ENCODE measurements around the gene FKRP.
"Not testable (repeated sequence)": the region's sequence is repeated elsewhere in the genome, so short reads cannot be mapped to it uniquely, and the experiment has no call there.

The FKRP gene

GRCh38 chr19:46759206-46759605 is 13.3 kb downstream of the FKRP start:
- no peak for DNase-seq

- no peak for DNase-seq
These were observed 14.0 kb downstream of the FKRP start for GRCh38 chr19:46759817-46760333.

DNA sequence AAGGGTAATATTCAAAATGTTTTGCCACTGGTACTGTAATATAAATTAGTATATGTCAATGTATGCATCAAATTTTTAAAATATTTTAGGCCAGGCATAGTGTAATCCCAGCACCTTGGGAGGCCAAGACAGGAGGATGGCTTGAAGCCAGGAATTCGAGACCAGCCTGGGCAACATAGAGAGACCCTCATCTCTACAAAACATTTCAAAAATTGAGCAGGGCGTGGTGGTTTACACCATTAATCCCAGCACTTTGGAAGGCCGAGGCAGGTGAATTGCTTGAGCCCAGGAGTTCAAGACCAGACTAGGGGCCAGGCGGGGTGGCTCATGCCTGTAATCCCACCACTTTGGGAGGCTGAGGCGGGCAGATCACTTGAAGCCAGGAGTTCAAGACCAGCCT is 14.5 kb downstream of the FKRP start:
- no peak for DNase-seq

DNA sequence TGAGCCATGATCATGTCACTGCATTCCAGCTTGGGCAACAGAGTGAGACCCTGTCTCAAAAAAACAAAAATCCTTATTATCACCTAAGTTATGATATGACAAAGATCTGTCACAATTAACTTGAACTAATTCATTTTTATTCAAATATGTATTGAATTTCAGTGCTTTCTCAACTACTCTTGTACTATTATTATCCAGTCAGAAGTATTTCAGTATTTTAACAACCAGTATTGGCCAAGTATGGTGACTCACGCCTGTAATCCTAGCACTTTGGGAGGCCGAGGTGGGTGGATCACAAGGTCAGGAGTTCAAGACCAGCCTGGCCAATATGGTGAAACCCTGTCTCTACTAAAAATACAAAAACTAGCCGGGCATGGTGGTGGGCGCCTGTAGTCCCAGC is 15.0 kb downstream of the FKRP start:
- not testable (repeated sequence) for DNase-seq

- DNase-seq, result no peak
These were observed 15.6 kb downstream of the FKRP start for GRCh38 chr19:46761418-46761831.

GRCh38 chr19:46762245-46762890 is 16.5 kb downstream of the FKRP start:
- DNase-seq, result no peak

- no peak for DNase-seq
These were observed 19.0 kb downstream of the FKRP start for GRCh38 chr19:46764817-46765291.

DNA sequence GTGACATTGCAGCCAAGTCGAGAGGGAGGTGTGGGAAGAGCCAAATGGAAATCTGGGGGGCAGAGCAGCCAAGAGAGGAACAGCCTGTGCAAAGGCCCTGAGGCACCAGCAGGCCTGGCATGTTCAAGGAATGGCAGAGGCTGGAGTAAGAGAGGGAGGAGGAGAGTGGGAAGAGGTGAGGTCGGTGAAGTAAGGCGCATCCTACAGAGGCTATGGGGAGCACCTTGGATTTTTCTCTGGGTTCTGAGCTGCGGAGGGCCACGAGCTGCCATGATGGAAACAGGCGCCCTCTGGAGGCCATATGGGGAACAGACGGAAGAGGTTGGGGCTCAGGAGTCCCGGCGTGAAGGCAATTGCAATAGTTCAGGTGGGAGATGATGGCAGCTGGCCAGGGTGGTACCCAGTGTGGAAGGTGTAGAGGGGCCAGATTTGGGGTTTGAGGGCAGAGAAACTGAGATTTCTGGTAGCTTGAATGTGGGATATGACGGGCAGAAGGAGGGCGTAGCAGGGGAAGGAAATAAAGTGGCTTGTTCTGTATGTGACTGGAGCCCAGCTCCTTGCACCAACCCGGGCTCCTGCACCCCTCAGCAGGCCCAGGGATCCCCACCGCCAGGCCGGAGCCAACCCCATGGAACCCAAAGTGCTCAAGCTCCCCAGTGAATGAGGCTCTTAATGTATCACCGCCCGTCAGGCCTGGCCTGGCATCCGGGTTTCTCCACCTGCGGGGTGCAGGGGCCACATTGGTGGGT is 20.9 kb downstream of the FKRP start:
- no peak for DNase-seq

GRCh38 chr19:46768746-46769145 is 22.9 kb downstream of the FKRP start:
- not testable (repeated sequence) for DNase-seq

DNA sequence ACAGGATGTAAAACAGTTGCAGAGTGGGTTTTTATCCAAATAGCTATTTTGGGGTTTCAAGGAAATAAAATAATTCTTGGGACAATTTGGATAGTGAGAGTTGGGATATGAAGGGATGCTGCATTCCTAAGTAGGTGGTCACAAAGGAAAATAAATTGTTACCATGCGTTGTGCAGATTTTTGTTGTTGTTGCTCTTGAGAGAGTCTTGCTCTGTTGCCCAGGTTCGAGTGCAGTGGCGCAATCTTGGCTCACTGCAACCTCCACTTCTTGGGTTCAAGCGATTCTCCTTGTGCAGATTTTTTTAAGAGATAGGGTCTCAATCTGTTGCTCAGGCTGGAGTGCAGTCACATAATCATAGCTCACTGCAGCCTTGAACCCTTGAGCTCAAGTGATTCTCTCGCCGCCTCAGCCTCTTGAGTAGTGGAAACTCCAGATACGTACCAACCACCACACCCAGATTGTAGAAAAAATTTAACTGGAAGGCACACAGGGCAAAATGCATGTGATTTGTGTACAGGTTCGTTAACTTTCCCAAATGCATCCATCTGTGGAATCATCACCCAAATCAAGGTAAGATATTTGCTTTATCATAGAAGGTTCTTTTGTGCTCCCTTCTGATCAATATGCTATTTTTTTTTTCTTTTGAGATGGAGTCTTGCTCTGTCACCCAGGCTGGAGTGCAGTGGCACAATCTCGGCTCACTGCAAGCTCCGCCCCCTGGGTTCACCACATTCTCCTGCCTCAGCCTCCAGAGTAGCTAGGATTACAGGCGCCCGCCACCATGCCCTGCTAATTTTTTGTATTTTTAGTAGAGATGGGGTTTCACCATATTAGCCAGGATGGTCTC is 26.5 kb downstream of the FKRP start:
- DNase-seq, result no peak

GRCh38 chr19:46773018-46773399 is 27.2 kb downstream of the FKRP start:
- no peak for DNase-seq

DNA sequence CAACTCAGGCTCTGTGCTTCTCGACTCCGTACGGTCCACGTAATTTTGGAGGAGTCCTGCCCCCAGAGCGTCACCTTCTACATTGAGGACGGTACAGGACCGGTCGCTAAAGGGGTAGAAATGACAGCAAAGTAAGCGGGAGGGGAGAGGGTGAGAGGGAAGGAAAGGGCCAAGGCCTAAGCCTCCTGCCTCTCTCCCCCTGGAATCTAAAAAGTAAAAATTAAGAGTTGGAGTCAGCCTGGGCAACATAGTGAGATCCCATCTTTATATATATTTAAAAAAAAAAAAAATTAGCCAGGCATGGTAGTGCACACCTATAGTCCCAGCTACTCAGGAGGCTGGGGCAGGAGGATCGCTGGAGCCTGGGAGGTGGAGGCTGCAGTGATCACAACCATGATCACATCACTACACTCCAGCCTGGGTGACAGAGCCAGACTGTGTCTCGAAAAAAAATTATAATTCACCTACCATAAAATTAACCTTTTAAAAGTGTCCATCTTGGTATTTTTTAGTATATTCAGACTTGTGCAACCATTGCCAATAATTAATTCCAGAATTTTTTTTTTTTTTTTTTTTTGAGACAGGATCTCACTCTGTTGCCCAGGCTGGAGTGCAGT is 29.9 kb downstream of the FKRP start:
- no peak for DNase-seq

- no peak for DNase-seq
These were observed 31.4 kb downstream of the FKRP start for GRCh38 chr19:46776927-46777911.

DNA sequence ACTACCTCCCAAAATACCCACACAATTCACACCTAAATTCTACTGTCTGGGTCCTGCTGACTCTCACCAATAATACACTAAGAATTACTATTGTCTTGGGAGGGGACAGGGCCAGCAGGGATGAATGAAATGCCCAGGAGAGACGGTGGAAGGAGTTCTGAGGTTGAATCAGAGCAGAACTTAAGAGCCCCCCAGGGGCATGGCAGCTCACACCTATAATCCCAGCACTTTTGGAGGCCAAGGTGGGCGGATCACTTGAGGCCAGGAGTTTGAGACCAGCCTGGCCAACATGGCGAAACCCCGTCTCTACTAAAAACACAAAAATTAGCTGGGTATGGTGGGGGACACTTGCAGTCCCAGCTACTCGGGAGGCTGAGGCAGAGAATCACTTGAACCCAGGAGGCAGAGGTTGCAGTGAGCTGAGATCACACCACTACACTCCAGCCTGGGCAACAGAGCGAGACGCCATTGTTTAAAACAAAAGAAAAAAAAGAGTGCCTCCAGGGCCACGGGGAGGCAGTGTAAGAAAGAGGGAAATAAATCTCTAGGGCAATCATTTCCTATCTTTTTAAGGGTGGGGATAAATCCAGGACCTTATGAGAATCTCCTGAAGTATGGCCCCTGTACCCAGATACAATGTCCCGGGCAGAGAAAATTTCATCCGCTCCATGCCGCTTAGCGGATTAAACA is 32.2 kb downstream of the FKRP start:
- DNase-seq, result not testable (repeated sequence)

DNA sequence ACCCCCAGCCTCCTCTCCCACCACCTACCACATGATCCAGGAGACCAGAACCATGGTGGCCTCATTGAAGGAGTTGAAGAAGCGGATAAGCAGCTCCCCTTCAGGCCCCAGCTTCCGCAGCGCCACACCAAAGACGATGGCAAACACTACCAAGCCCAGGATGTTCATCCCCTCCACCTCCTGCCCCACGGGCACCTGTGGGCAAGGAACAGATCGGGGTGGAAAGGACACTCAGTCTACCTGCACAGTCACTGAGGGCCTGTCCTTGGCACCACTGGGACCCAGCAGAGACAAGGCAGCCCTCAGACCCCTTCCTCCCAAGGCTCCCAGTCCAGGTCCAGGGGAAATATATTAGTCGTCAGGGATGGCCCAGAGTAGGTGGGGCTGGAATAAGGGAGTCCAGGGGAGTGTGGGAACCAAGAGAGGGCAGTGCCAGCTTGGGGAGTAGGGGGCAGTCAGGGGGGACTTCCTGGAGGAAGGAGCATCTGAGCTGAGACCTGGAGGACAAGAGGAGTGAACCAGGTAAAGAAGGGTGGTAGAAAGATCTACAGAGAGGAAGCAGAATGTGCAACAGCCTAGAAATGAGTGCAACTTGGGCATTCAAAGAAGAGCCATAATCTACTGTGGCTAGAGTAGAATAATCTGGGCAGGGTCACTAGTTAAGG is 36.6 kb downstream of the FKRP start:
- DNase-seq, result no peak

DNA sequence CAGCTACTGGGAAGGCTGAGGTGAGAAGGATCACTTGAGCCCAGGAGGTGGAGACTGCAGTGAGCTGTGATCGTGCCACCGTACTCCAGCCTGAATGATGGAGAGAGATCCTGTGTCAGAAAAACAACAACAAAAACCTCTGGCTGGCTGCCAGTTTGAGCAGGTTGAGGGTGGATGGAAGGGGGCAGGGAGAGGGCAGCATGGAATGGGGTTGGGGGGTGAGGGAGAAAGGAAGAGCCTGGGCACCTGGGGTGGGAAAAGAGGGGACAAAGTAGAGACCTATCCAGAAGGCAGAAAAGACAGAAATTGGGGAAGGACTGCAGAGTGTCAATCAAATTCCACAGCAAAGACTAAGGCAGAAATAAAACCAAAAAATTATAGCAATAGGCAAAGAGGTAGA is 37.8 kb downstream of the FKRP start:
- DNase-seq, result no peak

GRCh38 chr19:46784262-46785053 is 38.6 kb downstream of the FKRP start:
- DNase-seq, result peak; percentile 68

DNA sequence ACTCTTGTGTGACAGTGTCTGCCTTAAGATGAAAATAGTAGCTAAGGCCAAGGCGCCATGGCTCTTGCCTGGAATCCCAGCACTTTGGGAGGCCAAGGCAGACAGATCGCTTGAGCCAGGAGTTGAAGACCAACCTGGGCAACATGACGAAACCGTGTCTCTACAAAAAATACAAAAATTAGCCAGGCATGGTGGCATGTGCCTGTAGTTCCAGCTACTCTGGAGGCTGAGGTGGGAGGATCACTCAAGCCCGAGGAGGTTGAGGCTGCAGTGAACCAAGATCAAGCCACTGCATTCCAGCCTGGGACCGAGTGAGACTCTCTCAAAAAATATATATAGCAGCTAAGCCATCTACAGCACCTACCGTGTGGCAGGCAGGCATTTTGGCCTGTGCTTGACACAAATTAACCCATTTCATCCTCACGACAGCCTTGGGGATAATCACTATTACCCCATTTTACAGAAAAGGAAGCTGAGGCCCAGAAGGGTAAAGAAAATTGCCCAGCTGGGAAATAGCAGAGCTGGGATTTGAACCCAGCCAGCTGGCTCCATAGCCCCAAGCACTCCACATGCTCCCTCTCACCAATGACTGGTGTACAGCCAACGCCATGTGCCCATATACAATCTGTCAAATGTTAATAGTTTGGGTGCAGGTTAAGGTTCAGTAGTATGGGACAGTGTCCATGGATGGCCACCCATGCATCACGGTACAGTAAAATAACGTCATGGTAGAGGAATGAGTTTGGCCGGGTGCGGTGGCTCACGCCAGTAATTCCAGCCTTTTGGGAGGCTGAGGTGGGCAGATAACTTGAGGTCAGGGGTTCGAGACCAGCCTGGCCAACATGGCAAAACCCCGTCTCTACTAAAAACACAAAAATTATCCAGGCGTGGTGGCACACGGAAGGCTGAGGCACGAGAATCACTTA is 39.5 kb downstream of the FKRP start:
- DNase-seq, result no peak
